Esophagus muscularis mucosa (tissue), 4 donors: Measurements from ENCODE around the gene CCL18.

Experiments used
- CTCF ChIP-seq, 3 experiments: fragments of 200-600 bp in 2 of 3; fragments of 450-650 bp in 1 of 3; sonication (generic) in 2 of 3; IDR thresholded peaks; one replicate each; pipeline ENCODE4 v1.5.1; 2017 to 2019; ENCODE audit warnings: antibody characterized with exemption in 3 of 3, mild to moderate bottlenecking in 2 of 3, moderate library complexity in 1 of 3
- EP300 ChIP-seq: sonication (generic); formaldehyde crosslinking; IDR thresholded peaks from one replicate; pipeline ENCODE4 v1.6.1; 2017; ENCODE audit warnings: antibody characterized with exemption
- POLR2A ChIP-seq: fragments of 450-650 bp; IDR thresholded peaks from one replicate; pipeline ENCODE4 v1.6.1; 2017; ENCODE audit warnings: antibody characterized with exemption, moderate library complexity, mild to moderate bottlenecking, low read depth

GRCh38 chr17:36070427-36070826 is 6.4 kb downstream of the CCL18 start:
- TF ChIP-seq CTCF (IDR thresholded peaks at IDR 0.05) (no peak), POLR2A (no peak), EP300 (no peak)
